OCI-LY3 (cell line): Measurements from ENCODE around the gene NUP133.

Source experiments
- H2AFZ ChIP-seq: fragments of 200-600, 300-600 bp; shearing (Covaris generic); 2 replicates; pipeline ENCODE4 v1.6.0; 2014; ENCODE audit warnings: antibody characterized with exemption, low read depth, low read length
- H3K27ac ChIP-seq: fragments of 200-600, 300-600 bp; sonication (generic); 2 replicates; pipeline ENCODE4 v1.5.1; 2014; ENCODE audit warnings: mild to moderate bottlenecking, low read length, moderate library complexity, mixed read lengths
- H3K27me3 ChIP-seq: fragments of 200-600, 300-600 bp; sonication (generic); 2 replicates; pipeline ENCODE4 v1.6.1; 2014; ENCODE audit warnings: low read depth, low read length, mixed read lengths
- H3K36me3 ChIP-seq: fragments of 200-600, 300-600 bp; sonication (generic); replicated peaks from 2 replicates; pipeline ENCODE3; 2014; ENCODE audit warnings: low read depth, low read length, mixed read lengths
- H3K4me1 ChIP-seq: fragments of 300-600, 200-600 bp; sonication (generic); 2 replicates; pipeline ENCODE4 v1.6.1; 2014; ENCODE audit warnings: low read length, mixed read lengths
- H3K4me2 ChIP-seq: fragments of 200-600, 300-600 bp; sonication (generic); 2 replicates; pipeline ENCODE4 v1.6.1; 2014; ENCODE audit warnings: low read length, mixed read lengths
- H3K4me3 ChIP-seq: fragments of 300-600, 200-600 bp; sonication (generic); 2 replicates; pipeline ENCODE4 v1.5.1; 2014; ENCODE audit warnings: antibody characterized with exemption, mild to moderate bottlenecking, low read length, moderate library complexity
- H3K79me2 ChIP-seq: fragments of 300-600, 200-600 bp; shearing (Covaris generic); 2 replicates; pipeline ENCODE4 v1.6.1; 2014; ENCODE audit warnings: mild to moderate bottlenecking, low read length, mixed read lengths
- H3K9ac ChIP-seq: fragments of 300-600, 200-600 bp; shearing (Covaris generic); 2 replicates; pipeline ENCODE4 v1.6.0; 2014; ENCODE audit warnings: mild to moderate bottlenecking, low read length, moderate library complexity
- H3K9me3 ChIP-seq: fragments of 200-600, 300-600 bp; shearing (Covaris generic); 2 replicates; pipeline ENCODE4 v1.6.1; 2014; ENCODE audit warnings: low read length, mixed read lengths; ENCODE audit not compliant: insufficient read depth
- H4K20me1 ChIP-seq: fragments of 200-600, 300-600 bp; sonication (generic); 2 replicates; pipeline ENCODE4 v1.6.1; 2016; ENCODE audit warnings: low read length, mixed read lengths; ENCODE audit not compliant: insufficient read depth
- EZH2phosphoT487 ChIP-seq: fragments of 200-600 bp; shearing (Covaris generic); IDR thresholded peaks from 2 replicates; pipeline ENCODE4 v1.6.1; 2018; ENCODE audit warnings: antibody characterized with exemption, mixed run types, low read depth
- TF ChIP-seq, protein P1 (sequence below): fragments of 200-600, 300-600 bp; sonication (generic); IDR thresholded peaks from 2 replicates; pipeline ENCODE4 v1.5.1; 2014; ENCODE audit warnings: antibody characterized with exemption, low read length, low read depth

The NUP133 gene

GRCh38 chr1:229456016-229456415, 52.1 kb downstream of the NUP133 start:
- H3K79me2 ChIP-seq = no peaks in the 10 kb centered on the region
- no peaks in the 10 kb centered on the region for H3K9me3 ChIP-seq
- H3K27ac ChIP-seq = no peak overlapping the region
- TF ChIP-seq, protein P1, sequence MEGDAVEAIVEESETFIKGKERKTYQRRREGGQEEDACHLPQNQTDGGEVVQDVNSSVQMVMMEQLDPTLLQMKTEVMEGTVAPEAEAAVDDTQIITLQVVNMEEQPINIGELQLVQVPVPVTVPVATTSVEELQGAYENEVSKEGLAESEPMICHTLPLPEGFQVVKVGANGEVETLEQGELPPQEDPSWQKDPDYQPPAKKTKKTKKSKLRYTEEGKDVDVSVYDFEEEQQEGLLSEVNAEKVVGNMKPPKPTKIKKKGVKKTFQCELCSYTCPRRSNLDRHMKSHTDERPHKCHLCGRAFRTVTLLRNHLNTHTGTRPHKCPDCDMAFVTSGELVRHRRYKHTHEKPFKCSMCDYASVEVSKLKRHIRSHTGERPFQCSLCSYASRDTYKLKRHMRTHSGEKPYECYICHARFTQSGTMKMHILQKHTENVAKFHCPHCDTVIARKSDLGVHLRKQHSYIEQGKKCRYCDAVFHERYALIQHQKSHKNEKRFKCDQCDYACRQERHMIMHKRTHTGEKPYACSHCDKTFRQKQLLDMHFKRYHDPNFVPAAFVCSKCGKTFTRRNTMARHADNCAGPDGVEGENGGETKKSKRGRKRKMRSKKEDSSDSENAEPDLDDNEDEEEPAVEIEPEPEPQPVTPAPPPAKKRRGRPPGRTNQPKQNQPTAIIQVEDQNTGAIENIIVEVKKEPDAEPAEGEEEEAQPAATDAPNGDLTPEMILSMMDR = no peak
- TF ChIP-seq EZH2phosphoT487 = no peak
- no peaks in the 10 kb centered on the region for H4K20me1 ChIP-seq
- H3K9ac ChIP-seq = no peak overlapping the region
- no peaks in the 10 kb centered on the region for H3K27me3 ChIP-seq
- no peak overlapping the region for H3K4me3 ChIP-seq
- peaks cover 47% of the 10 kb centered on the region for H3K36me3 ChIP-seq
- no peak overlapping the region for H2AFZ ChIP-seq
- H3K4me2 ChIP-seq = no peak overlapping the region
- no peaks in the 10 kb centered on the region for H3K4me1 ChIP-seq

GRCh38 chr1:229454056-229454455, 54.1 kb downstream of the NUP133 start:
- no peak overlapping the region for H3K9ac ChIP-seq
- H4K20me1 ChIP-seq = no peaks in the 10 kb centered on the region
- H2AFZ ChIP-seq = no peak overlapping the region
- peaks cover 34% of the 10 kb centered on the region for H3K36me3 ChIP-seq
- TF ChIP-seq, protein P1 = no peak
- TF ChIP-seq EZH2phosphoT487 = no peak
- H3K27me3 ChIP-seq = no peaks in the 10 kb centered on the region
- H3K4me2 ChIP-seq = no peak overlapping the region
- no peaks in the 10 kb centered on the region for H3K79me2 ChIP-seq
- H3K4me1 ChIP-seq = no peaks in the 10 kb centered on the region
- no peaks in the 10 kb centered on the region for H3K9me3 ChIP-seq
- no peak overlapping the region for H3K27ac ChIP-seq
- H3K4me3 ChIP-seq = no peak overlapping the region

- no peak overlapping the region for H3K4me3 ChIP-seq
- no peak overlapping the region for H3K27ac ChIP-seq
- no peaks in the 10 kb centered on the region for H3K9me3 ChIP-seq
- no peaks in the 10 kb centered on the region for H4K20me1 ChIP-seq
- H2AFZ ChIP-seq = no peak overlapping the region
- no peaks in the 10 kb centered on the region for H3K4me1 ChIP-seq
- peaks cover 34% of the 10 kb centered on the region for H3K36me3 ChIP-seq
- no peak overlapping the region for H3K4me2 ChIP-seq
- no peak overlapping the region for H3K9ac ChIP-seq
- H3K27me3 ChIP-seq = no peaks in the 10 kb centered on the region
- no peaks in the 10 kb centered on the region for H3K79me2 ChIP-seq
- TF ChIP-seq, protein P1 = peak; percentile 71
- TF ChIP-seq EZH2phosphoT487 = no peak
Measured at GRCh38 chr1:229452956-229453801, 55.0 kb downstream of the NUP133 start.

DNA sequence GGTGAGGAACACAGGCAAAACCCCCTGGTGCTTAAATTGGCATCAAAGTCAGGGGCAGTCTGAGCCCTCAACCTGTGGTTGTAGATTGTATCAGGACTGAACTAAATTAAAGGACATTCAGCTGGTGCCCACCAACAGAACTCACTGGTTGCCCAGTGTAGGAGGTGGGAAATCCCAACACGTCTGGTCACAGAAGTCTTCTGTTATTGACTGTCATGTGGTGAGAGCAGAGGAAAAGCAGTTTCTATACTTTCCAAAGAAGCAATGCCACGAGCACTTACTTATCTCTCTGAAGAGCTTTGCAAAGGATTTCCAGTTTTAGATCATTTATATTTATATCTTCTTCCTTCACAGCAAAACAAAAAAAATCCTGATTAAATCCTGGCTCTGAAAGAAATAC, 59.3 kb downstream of the NUP133 start:
- TF ChIP-seq, protein P1 = no peak
- TF ChIP-seq EZH2phosphoT487 = no peak
- H3K79me2 ChIP-seq = no peaks in the 10 kb centered on the region
- H3K4me2 ChIP-seq = no peak overlapping the region
- no peak overlapping the region for H2AFZ ChIP-seq
- H3K9ac ChIP-seq = no peak overlapping the region
- H3K4me3 ChIP-seq = no peak overlapping the region
- H3K27ac ChIP-seq = no peak overlapping the region
- no peaks in the 10 kb centered on the region for H3K27me3 ChIP-seq
- H3K9me3 ChIP-seq = no peaks in the 10 kb centered on the region
- H4K20me1 ChIP-seq = no peaks in the 10 kb centered on the region
- peaks cover 35% of the 10 kb centered on the region for H3K36me3 ChIP-seq
- H3K4me1 ChIP-seq = no peaks in the 10 kb centered on the region
